Lower leg skin (tissue), 4 donors: ENCODE measurements around the gene IGFN1. TPM values are rescaled to one million over a fixed set of nuclear protein-coding genes. Genes with fewer than 3 reads are reported as not detected.

ENCODE experiments used
- DNase-seq, 2 donors: peaks; one replicate each; pipeline ENCODE4 v3.0.0-alpha.2; 2019; ENCODE audit warnings: low spot score in 2 of 2
- H3K4me3 ChIP-seq: fragments of 200-600 bp; sonication (generic); 2 replicates; pipeline ENCODE4 v1.5.1; 2017; ENCODE audit warnings: mild to moderate bottlenecking, low read depth; ENCODE audit not compliant: poor library complexity, severe bottlenecking
- POLR2A ChIP-seq, 2 donors: fragments of 450-650 bp; IDR thresholded peaks; one replicate each; pipeline ENCODE4 v1.6.1; 2016 to 2017; ENCODE audit warnings: antibody characterized with exemption in 2 of 2, mild to moderate bottlenecking in 1 of 2, moderate library complexity in 1 of 2
- WGBS, 2 donors: methylation state at CpG; one replicate each; pipeline ENCODE4 v1.1.5; 2018; 5-methylcytosine and 5-hydroxymethylcytosine counted together
- intact Hi-C: fragments of 100-400 bp; cut with DNase I; formaldehyde crosslinking; loops from one replicate; pipeline ENCODE4 v1.15.0; 2023; ENCODE audit warnings: low total_unique reads
- total RNA-seq, 4 donors: library from RNA; depleted of rRNA; stranded (reverse); fragments of >200 nt; gene quantifications; one replicate each; pipeline ENCODE4 v1.1.0, GENCODE V29; 2016
- TF ChIP-seq, protein P1 (sequence below), 3 donors: fragments of 450-650 bp; IDR thresholded peaks; one replicate each; pipeline ENCODE4 v1.5.1; 2016; ENCODE audit warnings: antibody characterized with exemption in 3 of 3, mild to moderate bottlenecking in 3 of 3, moderate library complexity in 2 of 3

IGFN1 gene
- total RNA-seq, 4 donors from 2014 or later = 0.32 TPM; not detected in 3

DNA sequence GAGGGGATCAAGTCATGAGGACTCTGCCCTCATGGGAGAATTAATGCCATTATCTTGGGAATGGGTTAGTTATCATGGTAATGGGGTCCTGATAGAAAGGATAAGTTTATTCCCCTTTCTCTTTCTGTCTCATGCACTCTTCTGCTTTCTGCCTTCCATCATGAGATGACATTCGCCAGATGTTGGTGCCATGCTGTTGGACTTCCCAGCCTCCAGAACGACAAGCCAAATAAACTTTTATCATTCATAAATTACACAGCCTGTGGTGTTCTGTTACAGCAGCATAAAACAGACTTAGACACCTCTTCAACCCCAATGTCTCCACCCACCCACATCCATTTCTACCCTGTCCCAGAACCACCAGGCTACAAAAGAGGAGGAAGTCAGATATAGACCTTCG, 11.9 kb upstream of the IGFN1 start:
- peak in 1 of 2 donors; percentile 29 for DNase-seq
- intact Hi-C loops = no loop called here
- WGBS, 2 donors = 56 to 69% methylated on average over 3 of the region's 3 CpGs
- no peak overlapping the region for H3K4me3 ChIP-seq
- no peak for TF ChIP-seq POLR2A (IDR thresholded peaks at IDR 0.05)
- TF ChIP-seq, protein P1, sequence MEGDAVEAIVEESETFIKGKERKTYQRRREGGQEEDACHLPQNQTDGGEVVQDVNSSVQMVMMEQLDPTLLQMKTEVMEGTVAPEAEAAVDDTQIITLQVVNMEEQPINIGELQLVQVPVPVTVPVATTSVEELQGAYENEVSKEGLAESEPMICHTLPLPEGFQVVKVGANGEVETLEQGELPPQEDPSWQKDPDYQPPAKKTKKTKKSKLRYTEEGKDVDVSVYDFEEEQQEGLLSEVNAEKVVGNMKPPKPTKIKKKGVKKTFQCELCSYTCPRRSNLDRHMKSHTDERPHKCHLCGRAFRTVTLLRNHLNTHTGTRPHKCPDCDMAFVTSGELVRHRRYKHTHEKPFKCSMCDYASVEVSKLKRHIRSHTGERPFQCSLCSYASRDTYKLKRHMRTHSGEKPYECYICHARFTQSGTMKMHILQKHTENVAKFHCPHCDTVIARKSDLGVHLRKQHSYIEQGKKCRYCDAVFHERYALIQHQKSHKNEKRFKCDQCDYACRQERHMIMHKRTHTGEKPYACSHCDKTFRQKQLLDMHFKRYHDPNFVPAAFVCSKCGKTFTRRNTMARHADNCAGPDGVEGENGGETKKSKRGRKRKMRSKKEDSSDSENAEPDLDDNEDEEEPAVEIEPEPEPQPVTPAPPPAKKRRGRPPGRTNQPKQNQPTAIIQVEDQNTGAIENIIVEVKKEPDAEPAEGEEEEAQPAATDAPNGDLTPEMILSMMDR (IDR thresholded peaks at IDR 0.05) = no peak

DNA sequence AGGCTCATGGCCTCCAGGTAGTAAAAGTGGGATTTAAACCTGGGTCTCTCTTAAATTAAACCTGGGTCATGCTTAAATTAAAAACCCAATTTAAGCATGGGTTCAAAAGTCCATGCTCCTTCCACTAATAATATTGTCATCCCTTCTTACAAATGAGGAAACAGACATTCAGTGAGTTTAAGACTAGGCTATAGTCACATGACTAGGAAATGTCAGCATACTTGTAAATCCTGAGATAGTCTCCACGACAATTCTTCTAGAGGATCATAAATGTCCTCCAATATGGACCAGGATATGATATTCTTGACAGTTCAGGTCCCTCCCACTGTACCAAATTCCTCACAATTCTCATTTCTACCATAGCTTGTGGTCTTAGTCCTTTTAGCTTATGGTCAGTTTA, 10.5 kb upstream of the IGFN1 start:
- 66 to 69% methylated on average over 1 of the region's 1 CpG for WGBS, 2 donors
- no peak overlapping the region for H3K4me3 ChIP-seq
- TF ChIP-seq, protein P1 (IDR thresholded peaks at IDR 0.05) = no peak
- TF ChIP-seq POLR2A (IDR thresholded peaks at IDR 0.05) = no peak
- DNase-seq = no peak
- intact Hi-C loops = no loop called here

DNA sequence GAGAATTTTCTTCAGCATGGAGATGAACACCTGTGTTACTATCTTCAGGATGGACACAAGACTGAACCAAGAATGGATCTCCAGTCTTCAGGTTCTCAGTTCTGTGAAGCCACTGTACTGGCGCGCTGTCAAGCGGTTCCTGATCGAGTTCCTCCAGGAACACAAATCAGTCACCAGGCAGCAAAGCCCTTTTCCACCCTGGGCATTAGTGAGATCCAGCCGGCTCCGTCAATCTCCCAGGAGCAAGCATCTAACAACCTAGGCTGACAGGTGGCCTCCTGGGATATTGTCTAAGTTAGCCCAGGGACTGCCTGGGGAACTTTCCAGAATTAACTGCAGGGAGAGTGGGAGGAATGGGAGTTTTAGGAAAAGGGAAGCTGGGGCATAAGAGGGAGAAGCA, 9.7 kb upstream of the IGFN1 start:
- no peak overlapping the region for H3K4me3 ChIP-seq
- intact Hi-C loops = no loop called here
- DNase-seq = peak in 1 of 2 donors; percentile 25
- no peak for TF ChIP-seq POLR2A (IDR thresholded peaks at IDR 0.05)
- TF ChIP-seq, protein P1 (IDR thresholded peaks at IDR 0.05) = no peak
- WGBS, 2 donors = 83 to 96% methylated on average over 6 of the region's 6 CpGs

DNA sequence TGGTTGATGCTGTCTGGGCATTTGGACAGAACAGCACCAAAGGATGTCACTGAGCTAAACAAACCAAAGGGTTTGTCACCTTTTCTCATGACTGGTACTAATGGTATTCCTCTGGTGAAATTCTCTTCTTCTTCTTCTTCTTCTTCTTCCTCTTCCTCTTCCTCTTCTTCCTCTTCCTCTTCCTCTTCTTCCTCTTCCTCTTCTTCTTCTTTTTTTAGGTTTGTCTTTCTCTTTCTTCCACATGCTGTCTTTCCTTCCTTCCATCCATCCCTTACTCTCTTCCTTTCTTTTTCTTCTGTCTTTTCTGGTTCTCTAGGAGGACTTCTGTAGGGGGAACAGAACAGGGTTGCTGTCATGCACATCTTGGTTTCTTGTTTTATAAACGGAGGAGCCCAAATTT, 9.3 kb upstream of the IGFN1 start:
- DNase-seq = peak in 1 of 2 donors; percentile 4
- TF ChIP-seq, protein P1 (IDR thresholded peaks at IDR 0.05) = no peak
- no peak for TF ChIP-seq POLR2A (IDR thresholded peaks at IDR 0.05)
- intact Hi-C loops = no loop called here
- H3K4me3 ChIP-seq = no peak overlapping the region
- WGBS, 2 donors = 86 to 88% methylated on average over 1 of the region's 1 CpG

DNA sequence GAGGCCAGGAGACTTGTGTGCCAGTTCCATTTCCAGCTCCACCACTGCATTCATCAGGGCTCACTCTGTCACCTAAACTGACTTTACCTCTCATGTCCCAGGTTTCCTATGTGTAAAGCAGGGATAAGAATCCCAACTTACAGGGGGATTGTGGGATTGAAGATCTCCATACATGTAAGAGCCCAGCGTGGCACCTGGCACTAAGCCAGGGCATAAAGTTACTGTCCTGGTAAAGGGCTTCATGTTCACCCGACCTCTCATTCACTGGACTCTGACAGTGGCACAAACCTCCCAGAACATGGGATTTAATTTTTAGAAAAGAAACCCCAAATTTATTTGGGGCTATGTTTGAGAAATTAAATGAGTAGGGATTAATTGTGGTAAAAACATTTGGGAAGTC, 8.9 kb upstream of the IGFN1 start:
- peak in 1 of 2 donors; percentile 43 for DNase-seq
- intact Hi-C loops = no loop called here
- TF ChIP-seq POLR2A (IDR thresholded peaks at IDR 0.05) = no peak
- TF ChIP-seq, protein P1 (IDR thresholded peaks at IDR 0.05) = no peak
- no peak overlapping the region for H3K4me3 ChIP-seq
- 64 to 82% methylated on average over 2 of the region's 2 CpGs for WGBS, 2 donors

DNA sequence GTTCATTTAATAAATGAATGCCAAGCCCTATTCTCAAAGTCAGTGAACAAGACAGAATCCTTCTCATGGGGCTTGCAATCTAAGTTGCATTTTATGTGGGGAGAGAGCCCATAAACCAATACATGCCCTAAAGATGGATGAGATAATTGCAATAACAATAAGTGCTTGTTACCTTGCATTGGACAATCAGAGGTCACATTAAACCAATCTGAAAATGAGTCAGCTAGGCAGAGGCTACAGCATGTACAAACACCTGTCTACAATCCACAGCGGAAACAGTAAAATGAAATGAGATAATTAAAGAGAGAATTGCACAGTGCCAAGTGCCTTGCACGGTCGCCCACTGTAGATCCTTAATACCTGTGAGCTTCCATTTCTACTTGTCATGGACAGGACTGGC, 7.4 kb upstream of the IGFN1 start:
- TF ChIP-seq, protein P1 (IDR thresholded peaks at IDR 0.05) = no peak
- no peak for TF ChIP-seq POLR2A (IDR thresholded peaks at IDR 0.05)
- intact Hi-C loops = no loop called here
- DNase-seq = no peak
- WGBS, 2 donors = 81 to 87% methylated on average over 3 of the region's 3 CpGs
- H3K4me3 ChIP-seq = no peak overlapping the region
